GM12878 (cell line): ENCODE results near the gene SEMA5B. TPM values are rescaled to one million over a fixed set of nuclear protein-coding genes. Genes with fewer than 3 reads are reported as not detected.

Experiments
- ATAC-seq: fragments of 200-7000 bp; cut with Tn5 transposase; 3 replicates; pipeline ENCODE4 v1.9.1; 2020; ENCODE audit warnings: mild to moderate bottlenecking, moderate library complexity
- BruUV-seq: library from RNA; stranded (reverse); fragments of 400-500 nt; replicated peaks from 2 replicates; lab custom pipeline; 2021; lab: Mats Ljungman, UMichigan
- CTCF ChIA-PET: fragments of 300-600 bp; sonication (Branson Sonifier 250); formaldehyde crosslinking; extraction: SDS; loops from one replicate; lab custom pipeline; 2021; ENCODE audit warnings: inconsistent platforms; lab: Yijun Ruan, JAX
- POLR2A ChIA-PET: fragments of 350-600 bp; formaldehyde crosslinking; extraction: SDS; loops from one replicate; lab custom pipeline; 2021; ENCODE audit warnings: inconsistent platforms; lab: Charles Lee
- RAD21 ChIA-PET: fragments of 300-600 bp; sonication (Branson Sonifier 250); formaldehyde crosslinking; loops from one replicate; lab custom pipeline; 2023; ENCODE audit warnings: antibody characterized with exemption; ENCODE audit not compliant: unreplicated experiment; lab: Charles Lee
- SMC1A ChIA-PET: fragments of 300-600 bp; sonication (Branson Sonifier 250); formaldehyde crosslinking; loops from one replicate; lab custom pipeline; 2023; ENCODE audit not compliant: unreplicated experiment, uncharacterized antibody; lab: Charles Lee
- DNase-seq: peaks from one replicate; pipeline ENCODE4 v3.0.0-alpha.2; 2011; ENCODE audit warnings: low read depth, low spot score
- FAIRE-seq: peaks from 3 replicates; lab custom pipeline; 2011; peaks lifted over from hg19 to GRCh38; lab: Jason Lieb, UNC
- H2AFZ ChIP-seq: 2 replicates; pipeline ENCODE4 v1.6.0; 2011; ENCODE audit warnings: low read depth, low read length, control low read depth; ENCODE audit not compliant: control insufficient read depth
- H3K27ac ChIP-seq: 2 replicates; pipeline ENCODE4 v1.5.1; 2011; ENCODE audit warnings: control low read depth; ENCODE audit not compliant: control insufficient read depth, insufficient read depth
- H3K27me3 ChIP-seq, 2 experiments: replicated peaks in 1 of 2; 2 replicates each; pipeline versions ENCODE4 v1.6.0 to v1.6.1; 2011; ENCODE audit warnings: low read length in 1 of 2; ENCODE audit not compliant: control insufficient read depth in 2 of 2, insufficient read depth in 2 of 2
- H3K36me3 ChIP-seq, 2 experiments: 2 replicates each; pipeline ENCODE4 v1.5.1; 2011; ENCODE audit warnings: low read length in 1 of 2; ENCODE audit not compliant: control insufficient read depth in 2 of 2, insufficient read depth in 2 of 2
- H3K4me1 ChIP-seq: 2 replicates; pipeline ENCODE4 v1.6.1; 2011; ENCODE audit warnings: mild to moderate bottlenecking, low read length, moderate library complexity, mixed read lengths; ENCODE audit not compliant: control insufficient read depth, insufficient read depth
- H3K4me2 ChIP-seq: 2 replicates; pipeline ENCODE4 v1.6.0; 2011; ENCODE audit warnings: control low read depth; ENCODE audit not compliant: control insufficient read depth, insufficient read depth
- H3K4me3 ChIP-seq: fragments of 200-600 bp; sonication (generic); 2 replicates; pipeline ENCODE4 v1.5.1; 2016
- H3K79me2 ChIP-seq: 2 replicates; pipeline ENCODE4 v1.6.0; 2011; ENCODE audit warnings: low read length; ENCODE audit not compliant: control insufficient read depth, insufficient read depth
- H3K9ac ChIP-seq: 2 replicates; pipeline ENCODE4 v1.8.0; 2011; ENCODE audit warnings: low read length, control low read depth, mixed read lengths; ENCODE audit not compliant: control insufficient read depth, insufficient read depth
- H3K9me3 ChIP-seq: replicated peaks from 3 replicates; pipeline ENCODE4 v1.5.1; 2011; ENCODE audit warnings: mild to moderate bottlenecking, low read length; ENCODE audit not compliant: control insufficient read depth, insufficient read depth
- H4K20me1 ChIP-seq: 2 replicates; pipeline ENCODE4 v1.6.0; 2011; ENCODE audit not compliant: control insufficient read depth, insufficient read depth
- BACH1 ChIP-seq: fragments of 450-650 bp; IDR thresholded peaks from 2 replicates; pipeline ENCODE4 v1.6.1; 2017; ENCODE audit warnings: mild to moderate bottlenecking, borderline replicate concordance
- BCL11A ChIP-seq: IDR thresholded peaks from 2 replicates; pipeline ENCODE4 v1.6.1; 2011; ENCODE audit warnings: low read depth, low read length
- CBX3 ChIP-seq: fragments of 200-600 bp; sonication (generic); IDR thresholded peaks from 2 replicates; pipeline ENCODE4 v1.6.1; 2016; ENCODE audit warnings: low read depth, borderline replicate concordance
- CEBPB ChIP-seq, 2 experiments: fragments of 150-350 bp in 1 of 2; IDR thresholded peaks; 2 replicates each; pipeline ENCODE4 v1.6.1; 2012 to 2014; ENCODE audit warnings: low read depth in 2 of 2, low read length in 2 of 2, borderline replicate concordance in 1 of 2, inconsistent platforms in 1 of 2
- CHD1 ChIP-seq: IDR thresholded peaks from 2 replicates; pipeline ENCODE4 v1.6.1; 2012; ENCODE audit warnings: low read depth, low read length, improper control_type of control experiment
- CHD2 ChIP-seq: IDR thresholded peaks from 2 replicates; pipeline ENCODE4 v1.6.1; 2011; ENCODE audit warnings: low read depth, low read length, improper control_type of control experiment, borderline replicate concordance
- EED ChIP-seq: sonication (generic); IDR thresholded peaks from 2 replicates; pipeline ENCODE4 v1.6.1; 2016; ENCODE audit warnings: antibody characterized with exemption, low read depth
- ESRRA ChIP-seq: IDR thresholded peaks from 2 replicates; pipeline ENCODE4 v1.6.1; 2012; ENCODE audit warnings: mild to moderate bottlenecking, low read length, improper control_type of control experiment
- HCFC1 ChIP-seq: fragments of 150-350 bp; IDR thresholded peaks from 2 replicates; pipeline ENCODE4 v1.6.1; 2014; ENCODE audit warnings: low read length
- HDGF ChIP-seq: fragments of 450-650 bp; IDR thresholded peaks from 2 replicates; pipeline ENCODE4 v1.6.1; 2016; ENCODE audit warnings: antibody characterized with exemption
- KLF5 ChIP-seq: fragments of 450-650 bp; IDR thresholded peaks from 2 replicates; pipeline ENCODE4 v1.6.1; 2014; ENCODE audit warnings: mild to moderate bottlenecking; ENCODE audit not compliant: partially characterized antibody
- MTA2 ChIP-seq: fragments of 450-650 bp; IDR thresholded peaks from 2 replicates; pipeline ENCODE4 v1.6.1; 2016; ENCODE audit warnings: low read depth, mild to moderate bottlenecking, moderate library complexity
- NRF1 ChIP-seq: conservative IDR thresholded peaks from 2 replicates; pipeline ENCODE4 v1.6.1; 2011; ENCODE audit warnings: mild to moderate bottlenecking, low read depth, low read length, improper control_type of control experiment
- TAF1 ChIP-seq: IDR thresholded peaks from 2 replicates; pipeline ENCODE4 v1.6.1; 2011; ENCODE audit warnings: mild to moderate bottlenecking, low read depth, low read length, borderline replicate concordance
- WGBS: methylation state at CpG from one replicate; pipeline ENCODE4 v1.1.6; 2016; ENCODE audit warnings: low lambda C conversion rate; ENCODE audit not compliant: insufficient replicate concordance, insufficient coverage; ENCODE audit errors: missing lambda C conversion rate; 5-methylcytosine and 5-hydroxymethylcytosine counted together
- in situ Hi-C: fragments of 300-500 bp; cut with MboI; formaldehyde crosslinking; loops from 9 replicates; pipeline ENCODE4 v1.14.3; 2018; ENCODE audit warnings: mixed read lengths
- intact Hi-C: fragments of 100-400 bp; cut with micrococcal nuclease; formaldehyde crosslinking; loops from one replicate; pipeline ENCODE4 v1.14.2; 2022; ENCODE audit not compliant: unreplicated experiment
- polyA plus RNA-seq, 11 experiments: library from polyadenylated mRNA; depleted of rRNA in 4 of 11; unstranded in 6 of 11; stranded (reverse) in 5 of 11; fragments of >200 nt; fragmentation: Nextera tagmentation in 4 of 11; fragmentation: Illumina TruSeq in 1 of 11; extraction: Ambion mirVana in 4 of 11; extraction: Trizol in 1 of 11; gene quantifications; 1 replicate in 1 of 11; 2 replicates in 10 of 11; pipeline versions ENCODE4 v1.2.1 to v1.2.3, GENCODE V29; 2011 to 2016; ENCODE audit warnings: inconsistent platforms in 2 of 11, missing spikeins in 2 of 11, low read depth in 1 of 11
- total RNA-seq, 4 experiments: library from RNA; depleted of rRNA in 3 of 4; stranded (reverse); fragments of >200 nt in 3 of 4; fragmentation: Illumina TruSeq in 1 of 4; extraction: Trizol in 1 of 4; gene quantifications; 2 replicates each; pipeline versions ENCODE4 v1.2.1 to v1.2.3, GENCODE V29; 2013 to 2021
- TF ChIP-seq, protein P1 (sequence below): IDR thresholded peaks from 2 replicates; pipeline ENCODE4 v1.6.1; 2012; ENCODE audit warnings: low read depth, low read length, improper control_type of control experiment
- TF ChIP-seq, protein P2 (sequence below): fragments of 450-650 bp; IDR thresholded peaks from 2 replicates; pipeline ENCODE4 v1.6.1; 2017; ENCODE audit warnings: antibody characterized with exemption, mild to moderate bottlenecking, moderate library complexity
- TF ChIP-seq, protein P3 (sequence below): fragments of 450-650 bp; IDR thresholded peaks from 2 replicates; pipeline ENCODE4 v1.6.1; 2018; ENCODE audit warnings: mild to moderate bottlenecking, low read depth, moderate library complexity; ENCODE audit not compliant: partially characterized antibody
- TF ChIP-seq, protein P4 (sequence below): IDR thresholded peaks from 2 replicates; pipeline ENCODE4 v1.6.1; 2011; ENCODE audit warnings: borderline replicate concordance, low read depth, mild to moderate bottlenecking, moderate library complexity, low read length; ENCODE audit not compliant: insufficient read depth, poor library complexity, severe bottlenecking

Gene SEMA5B
- total and polyA plus RNA-seq, 10 of the 15 experiments (the other 5 are each of a cell fraction or from before 2014, with no cell fraction given): 0.05 TPM; not detected in 9

DNA sequence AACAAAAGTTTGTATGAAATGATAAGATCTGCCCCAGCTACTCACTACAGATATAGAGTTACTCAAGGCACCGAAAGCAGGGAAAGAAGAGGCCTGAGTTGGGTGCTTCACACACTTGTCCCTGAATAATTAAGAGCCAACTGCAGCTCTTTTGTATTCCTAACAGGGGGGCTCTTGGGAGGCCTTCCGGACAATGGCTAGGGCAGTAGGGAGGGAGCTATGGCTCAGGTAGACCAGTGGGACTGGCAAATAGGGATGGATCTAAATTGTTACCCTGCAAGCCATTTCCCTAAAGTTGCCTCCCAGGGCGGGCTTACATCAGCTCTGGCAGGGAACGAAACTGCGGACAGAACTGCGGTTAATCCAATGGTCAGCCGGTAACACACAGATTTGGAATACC lies 6.2 kb downstream of the SEMA5B start:
- Histone ChIP-seq H3K4me3 (no peak overlapping the region), H3K79me2 (no peaks in the 10 kb centered on the region), H2AFZ (no peak overlapping the region), H3K36me3 (no peaks in the 10 kb centered on the region), H3K4me1 (no peaks in the 10 kb centered on the region), H4K20me1 (no peaks in the 10 kb centered on the region), H3K9ac (no peak overlapping the region), H3K27ac (no peak overlapping the region), H3K9me3 (no peaks in the 10 kb centered on the region), H3K4me2 (no peak overlapping the region), H3K27me3 (peaks cover 6 to 27% of the 10 kb centered on the region in 2 experiments)
- SMC1A ChIA-PET: no interaction called here
- DNase-seq (no peak), FAIRE-seq (no peak), ATAC-seq (no peak)
- RAD21 ChIA-PET: interaction anchor here (1.3 kb wide), 1 partner anchor 9 kb away, joined by 4 read pairs; no protein-coding TSS in a partner anchor
- in situ Hi-C loops (no loop called here), intact Hi-C loops (loop anchor here (10.0 kb wide), 1 partner anchor 627 kb away; no protein-coding TSS in a partner anchor)
- no TSS peak for BruUV-seq
- WGBS: 75% methylated on average over 7 of the region's 7 CpGs
- POLR2A ChIA-PET: no interaction called here
- CTCF ChIA-PET: interaction anchor here (0.6 to 2.6 kb wide), 4 partner anchors 9 to 256 kb away, joined by 3 to 13 read pairs (median 4); no protein-coding TSS in a partner anchor
- TF ChIP-seq HCFC1 (no peak), MTA2 (no peak), EED (no peak), NRF1 (no peak), HDGF (no peak), KLF5 (no peak), BCL11A (no peak), CBX3 (no peak), TAF1 (no peak), CEBPB (IDR thresholded peaks at IDR 0.05; ENCODE audit: borderline replicate concordance in 1 of 2, low read depth in 2 of 2, low read length in 2 of 2) (no peak), CHD1 (no peak), ESRRA (no peak), CHD2 (no peak), BACH1 (no peak)
- TF ChIP-seq, protein P1, sequence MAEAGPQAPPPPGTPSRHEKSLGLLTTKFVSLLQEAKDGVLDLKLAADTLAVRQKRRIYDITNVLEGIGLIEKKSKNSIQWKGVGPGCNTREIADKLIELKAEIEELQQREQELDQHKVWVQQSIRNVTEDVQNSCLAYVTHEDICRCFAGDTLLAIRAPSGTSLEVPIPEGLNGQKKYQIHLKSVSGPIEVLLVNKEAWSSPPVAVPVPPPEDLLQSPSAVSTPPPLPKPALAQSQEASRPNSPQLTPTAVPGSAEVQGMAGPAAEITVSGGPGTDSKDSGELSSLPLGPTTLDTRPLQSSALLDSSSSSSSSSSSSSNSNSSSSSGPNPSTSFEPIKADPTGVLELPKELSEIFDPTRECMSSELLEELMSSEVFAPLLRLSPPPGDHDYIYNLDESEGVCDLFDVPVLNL: no peak
- TF ChIP-seq, protein P2, sequence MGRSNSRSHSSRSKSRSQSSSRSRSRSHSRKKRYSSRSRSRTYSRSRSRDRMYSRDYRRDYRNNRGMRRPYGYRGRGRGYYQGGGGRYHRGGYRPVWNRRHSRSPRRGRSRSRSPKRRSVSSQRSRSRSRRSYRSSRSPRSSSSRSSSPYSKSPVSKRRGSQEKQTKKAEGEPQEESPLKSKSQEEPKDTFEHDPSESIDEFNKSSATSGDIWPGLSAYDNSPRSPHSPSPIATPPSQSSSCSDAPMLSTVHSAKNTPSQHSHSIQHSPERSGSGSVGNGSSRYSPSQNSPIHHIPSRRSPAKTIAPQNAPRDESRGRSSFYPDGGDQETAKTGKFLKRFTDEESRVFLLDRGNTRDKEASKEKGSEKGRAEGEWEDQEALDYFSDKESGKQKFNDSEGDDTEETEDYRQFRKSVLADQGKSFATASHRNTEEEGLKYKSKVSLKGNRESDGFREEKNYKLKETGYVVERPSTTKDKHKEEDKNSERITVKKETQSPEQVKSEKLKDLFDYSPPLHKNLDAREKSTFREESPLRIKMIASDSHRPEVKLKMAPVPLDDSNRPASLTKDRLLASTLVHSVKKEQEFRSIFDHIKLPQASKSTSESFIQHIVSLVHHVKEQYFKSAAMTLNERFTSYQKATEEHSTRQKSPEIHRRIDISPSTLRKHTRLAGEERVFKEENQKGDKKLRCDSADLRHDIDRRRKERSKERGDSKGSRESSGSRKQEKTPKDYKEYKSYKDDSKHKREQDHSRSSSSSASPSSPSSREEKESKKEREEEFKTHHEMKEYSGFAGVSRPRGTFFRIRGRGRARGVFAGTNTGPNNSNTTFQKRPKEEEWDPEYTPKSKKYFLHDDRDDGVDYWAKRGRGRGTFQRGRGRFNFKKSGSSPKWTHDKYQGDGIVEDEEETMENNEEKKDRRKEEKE: no peak
- TF ChIP-seq, protein P3, sequence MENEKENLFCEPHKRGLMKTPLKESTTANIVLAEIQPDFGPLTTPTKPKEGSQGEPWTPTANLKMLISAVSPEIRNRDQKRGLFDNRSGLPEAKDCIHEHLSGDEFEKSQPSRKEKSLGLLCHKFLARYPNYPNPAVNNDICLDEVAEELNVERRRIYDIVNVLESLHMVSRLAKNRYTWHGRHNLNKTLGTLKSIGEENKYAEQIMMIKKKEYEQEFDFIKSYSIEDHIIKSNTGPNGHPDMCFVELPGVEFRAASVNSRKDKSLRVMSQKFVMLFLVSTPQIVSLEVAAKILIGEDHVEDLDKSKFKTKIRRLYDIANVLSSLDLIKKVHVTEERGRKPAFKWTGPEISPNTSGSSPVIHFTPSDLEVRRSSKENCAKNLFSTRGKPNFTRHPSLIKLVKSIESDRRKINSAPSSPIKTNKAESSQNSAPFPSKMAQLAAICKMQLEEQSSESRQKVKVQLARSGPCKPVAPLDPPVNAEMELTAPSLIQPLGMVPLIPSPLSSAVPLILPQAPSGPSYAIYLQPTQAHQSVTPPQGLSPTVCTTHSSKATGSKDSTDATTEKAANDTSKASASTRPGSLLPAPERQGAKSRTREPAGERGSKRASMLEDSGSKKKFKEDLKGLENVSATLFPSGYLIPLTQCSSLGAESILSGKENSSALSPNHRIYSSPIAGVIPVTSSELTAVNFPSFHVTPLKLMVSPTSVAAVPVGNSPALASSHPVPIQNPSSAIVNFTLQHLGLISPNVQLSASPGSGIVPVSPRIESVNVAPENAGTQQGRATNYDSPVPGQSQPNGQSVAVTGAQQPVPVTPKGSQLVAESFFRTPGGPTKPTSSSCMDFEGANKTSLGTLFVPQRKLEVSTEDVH: no peak
- TF ChIP-seq, protein P4, sequence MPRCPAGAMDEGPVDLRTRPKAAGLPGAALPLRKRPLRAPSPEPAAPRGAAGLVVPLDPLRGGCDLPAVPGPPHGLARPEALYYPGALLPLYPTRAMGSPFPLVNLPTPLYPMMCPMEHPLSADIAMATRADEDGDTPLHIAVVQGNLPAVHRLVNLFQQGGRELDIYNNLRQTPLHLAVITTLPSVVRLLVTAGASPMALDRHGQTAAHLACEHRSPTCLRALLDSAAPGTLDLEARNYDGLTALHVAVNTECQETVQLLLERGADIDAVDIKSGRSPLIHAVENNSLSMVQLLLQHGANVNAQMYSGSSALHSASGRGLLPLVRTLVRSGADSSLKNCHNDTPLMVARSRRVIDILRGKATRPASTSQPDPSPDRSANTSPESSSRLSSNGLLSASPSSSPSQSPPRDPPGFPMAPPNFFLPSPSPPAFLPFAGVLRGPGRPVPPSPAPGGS: no peak
